SK-N-SH treated with all-trans-retinoic acid at 6 μM for 48 hours (cell line): ENCODE data around the gene PCNT.

Experiments used
- ARNTL ChIP-seq: fragments of 450-650 bp; formaldehyde crosslinking; IDR thresholded peaks from 2 replicates; pipeline ENCODE4 v1.5.0; 2020; ENCODE audit warnings: low read depth, mild to moderate bottlenecking, moderate library complexity, borderline replicate concordance
- CSRNP3 ChIP-seq: fragments of 250-450 bp; sonication (Bioruptor Pico); IDR thresholded peaks from 2 replicates; pipeline ENCODE4 v1.5.1; 2021; ENCODE audit warnings: mild to moderate bottlenecking, moderate library complexity
- PATZ1 ChIP-seq: fragments of 250-450 bp; sonication (Bioruptor Pico); IDR thresholded peaks from 2 replicates; pipeline ENCODE4 v1.8.0; 2020; ENCODE audit warnings: mild to moderate bottlenecking, moderate library complexity, borderline replicate concordance
- PPARA ChIP-seq: fragments of 250-450 bp; sonication (Bioruptor Pico); IDR thresholded peaks from 2 replicates; pipeline ENCODE4 v1.5.0; 2020; ENCODE audit warnings: mild to moderate bottlenecking, borderline replicate concordance
- ZNF8 ChIP-seq: fragments of 450-650 bp; formaldehyde crosslinking; IDR thresholded peaks from 2 replicates; pipeline ENCODE4 v1.5.0; 2020; ENCODE audit warnings: mild to moderate bottlenecking, moderate library complexity

- TF ChIP-seq ZNF8 (no peak), PATZ1 (CRISPR knock-in tag) (no peak), CSRNP3 (no peak), ARNTL (CRISPR knock-in tag) (no peak), PPARA (CRISPR knock-in tag) (no peak)
These were observed 28.2 kb downstream of the PCNT start for GRCh38 chr21:46352164-46352515.
